Hepatocyte (in vitro differentiated cells): ENCODE data around the gene PDSS2. TPM values are rescaled to one million over a fixed set of nuclear protein-coding genes. Genes with fewer than 3 reads are reported as not detected.

Experiments
- DNase-seq: peaks from one replicate; pipeline ENCODE4 v3.0.0-alpha.2; 2016; ENCODE audit warnings: low spot score
- H2AFZ ChIP-seq: fragments of 200-600 bp; sonication (generic); 2 replicates; pipeline ENCODE4 v1.6.0; 2016; ENCODE audit warnings: antibody characterized with exemption, mild to moderate bottlenecking
- H3K27ac ChIP-seq: fragments of 200-600 bp; sonication (generic); 2 replicates; pipeline ENCODE4 v1.5.1; 2016; ENCODE audit warnings: mild to moderate bottlenecking
- H3K27me3 ChIP-seq: fragments of 200-600 bp; sonication (generic); 2 replicates; pipeline ENCODE4 v1.6.1; 2016
- H3K36me3 ChIP-seq: fragments of 200-600 bp; sonication (generic); replicated peaks from 2 replicates; pipeline ENCODE4 v1.5.1; 2016; ENCODE audit warnings: low read depth; ENCODE audit not compliant: insufficient read depth
- H3K4me1 ChIP-seq: fragments of 200-600 bp; sonication (generic); 2 replicates; pipeline ENCODE4 v1.5.1; 2016; ENCODE audit warnings: mild to moderate bottlenecking, moderate library complexity; ENCODE audit not compliant: insufficient read depth
- H3K4me2 ChIP-seq: fragments of 200-600 bp; sonication (generic); 2 replicates; pipeline ENCODE4 v1.6.0; 2016
- H3K4me3 ChIP-seq: fragments of 200-600 bp; sonication (generic); 2 replicates; pipeline ENCODE4 v1.5.1; 2016; ENCODE audit warnings: mild to moderate bottlenecking
- H3K79me2 ChIP-seq: fragments of 200-600 bp; sonication (generic); 2 replicates; pipeline ENCODE4 v1.6.0; 2017; ENCODE audit warnings: mild to moderate bottlenecking
- H3K9me2 ChIP-seq: fragments of 200-600 bp; sonication (generic); replicated peaks from 2 replicates; pipeline ENCODE4 v1.6.0; 2017; ENCODE audit warnings: mild to moderate bottlenecking; ENCODE audit not compliant: insufficient read depth
- H3K9me3 ChIP-seq: fragments of 200-600 bp; sonication (generic); 2 replicates; pipeline ENCODE4 v1.5.1; 2016; ENCODE audit warnings: low read depth, mild to moderate bottlenecking
- H4K20me1 ChIP-seq: fragments of 200-600 bp; sonication (generic); 2 replicates; pipeline ENCODE4 v1.6.0; 2016; ENCODE audit warnings: mild to moderate bottlenecking; ENCODE audit not compliant: insufficient read depth, poor library complexity, severe bottlenecking
- EZH2 ChIP-seq: fragments of 200-600 bp; sonication (generic); IDR thresholded peaks from 2 replicates; pipeline ENCODE4 v1.6.1; 2016; ENCODE audit warnings: antibody characterized with exemption, mild to moderate bottlenecking, borderline replicate concordance
- EZH2phosphoT487 ChIP-seq: fragments of 200-600 bp; sonication (generic); IDR thresholded peaks from one replicate; pipeline ENCODE4 v1.6.1; 2018; ENCODE audit warnings: antibody characterized with exemption, mild to moderate bottlenecking, low read depth, moderate library complexity; ENCODE audit not compliant: unreplicated experiment, severe bottlenecking
- WGBS: methylation state at CpG from one replicate; pipeline ENCODE4 v1.1.6; 2016; ENCODE audit warnings: low lambda C conversion rate; ENCODE audit errors: missing lambda C conversion rate; 5-methylcytosine and 5-hydroxymethylcytosine counted together
- polyA plus RNA-seq: library from polyadenylated mRNA; unstranded; fragments of >200 nt; fragmentation: Nextera tagmentation; extraction: Ambion mirVana; gene quantifications from 2 replicates; pipeline ENCODE4 v1.2.1, GENCODE V29; 2016
- total RNA-seq: library from RNA; depleted of rRNA; stranded (reverse); fragments of >200 nt; gene quantifications from 2 replicates; pipeline ENCODE4 v1.2.3, GENCODE V29; 2014
- TF ChIP-seq, protein P1 (sequence below): fragments of 200-600 bp; sonication (generic); IDR thresholded peaks from 2 replicates; pipeline ENCODE4 v1.5.1; 2016; ENCODE audit warnings: antibody characterized with exemption, mild to moderate bottlenecking; ENCODE audit not compliant: poor library complexity

PDSS2 gene
- total and polyA plus RNA-seq, 2 experiments from 2014 or later = 15.3 to 18.2 TPM

DNA sequence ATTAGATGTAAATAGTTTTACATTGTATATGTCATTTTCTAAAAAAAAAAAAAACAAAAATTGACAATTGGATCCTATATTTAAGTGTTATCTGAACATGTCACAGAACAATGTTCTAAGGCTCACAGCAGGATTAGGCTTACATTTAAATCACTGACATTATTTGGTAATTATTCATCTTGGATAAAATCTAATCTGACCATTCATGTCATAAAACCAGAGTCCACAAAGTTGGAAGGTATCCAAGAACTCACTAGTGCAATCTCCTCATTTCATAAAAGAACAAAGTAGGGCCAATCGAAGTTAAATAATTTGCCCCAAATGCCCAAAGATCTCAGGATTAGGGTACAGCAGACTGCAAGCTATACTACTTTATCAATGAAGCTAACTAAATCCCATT is 73.0 kb downstream of the PDSS2 start:
- H2AFZ ChIP-seq = no peak overlapping the region
- no peak overlapping the region for H3K4me2 ChIP-seq
- H3K36me3 ChIP-seq = no peaks in the 10 kb centered on the region
- TF ChIP-seq, protein P1, sequence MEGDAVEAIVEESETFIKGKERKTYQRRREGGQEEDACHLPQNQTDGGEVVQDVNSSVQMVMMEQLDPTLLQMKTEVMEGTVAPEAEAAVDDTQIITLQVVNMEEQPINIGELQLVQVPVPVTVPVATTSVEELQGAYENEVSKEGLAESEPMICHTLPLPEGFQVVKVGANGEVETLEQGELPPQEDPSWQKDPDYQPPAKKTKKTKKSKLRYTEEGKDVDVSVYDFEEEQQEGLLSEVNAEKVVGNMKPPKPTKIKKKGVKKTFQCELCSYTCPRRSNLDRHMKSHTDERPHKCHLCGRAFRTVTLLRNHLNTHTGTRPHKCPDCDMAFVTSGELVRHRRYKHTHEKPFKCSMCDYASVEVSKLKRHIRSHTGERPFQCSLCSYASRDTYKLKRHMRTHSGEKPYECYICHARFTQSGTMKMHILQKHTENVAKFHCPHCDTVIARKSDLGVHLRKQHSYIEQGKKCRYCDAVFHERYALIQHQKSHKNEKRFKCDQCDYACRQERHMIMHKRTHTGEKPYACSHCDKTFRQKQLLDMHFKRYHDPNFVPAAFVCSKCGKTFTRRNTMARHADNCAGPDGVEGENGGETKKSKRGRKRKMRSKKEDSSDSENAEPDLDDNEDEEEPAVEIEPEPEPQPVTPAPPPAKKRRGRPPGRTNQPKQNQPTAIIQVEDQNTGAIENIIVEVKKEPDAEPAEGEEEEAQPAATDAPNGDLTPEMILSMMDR = no peak
- TF ChIP-seq EZH2phosphoT487 (no peak), EZH2 (no peak)
- no peak overlapping the region for H3K27ac ChIP-seq
- DNase-seq = no peak
- no peaks in the 10 kb centered on the region for H3K27me3 ChIP-seq
- no peak overlapping the region for H3K4me3 ChIP-seq
- peaks cover 7% of the 10 kb centered on the region for H3K79me2 ChIP-seq
- no peaks in the 10 kb centered on the region for H3K9me2 ChIP-seq
- H4K20me1 ChIP-seq = no peaks in the 10 kb centered on the region
- no peaks in the 10 kb centered on the region for H3K9me3 ChIP-seq
- no peaks in the 10 kb centered on the region for H3K4me1 ChIP-seq
- WGBS = 71% methylated on average over 1 of the region's 1 CpG

DNA sequence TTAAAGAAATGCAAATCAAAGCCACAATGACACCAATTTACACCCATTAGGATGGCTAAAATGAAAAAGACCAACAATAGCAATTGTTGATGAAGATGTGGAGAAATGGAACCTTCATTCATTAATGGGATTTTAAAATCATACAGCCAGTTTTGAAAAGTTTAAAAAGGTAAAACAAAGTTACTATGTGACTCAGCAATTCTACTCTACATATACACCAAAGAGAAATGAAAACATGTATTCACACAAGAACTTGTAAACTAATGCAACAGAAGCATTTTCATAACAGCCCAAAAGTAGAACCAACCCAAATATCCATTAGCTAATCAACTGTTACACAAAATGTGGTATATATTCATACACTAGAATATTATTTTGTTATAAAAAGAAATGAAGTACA is 75.7 kb downstream of the PDSS2 start:
- no peaks in the 10 kb centered on the region for H4K20me1 ChIP-seq
- no peaks in the 10 kb centered on the region for H3K9me3 ChIP-seq
- no peak overlapping the region for H3K4me2 ChIP-seq
- TF ChIP-seq EZH2phosphoT487 (no peak), EZH2 (no peak)
- TF ChIP-seq, protein P1 = no peak
- DNase-seq = no peak
- H3K27me3 ChIP-seq = no peaks in the 10 kb centered on the region
- H3K79me2 ChIP-seq = peaks cover 7% of the 10 kb centered on the region
- no peaks in the 10 kb centered on the region for H3K36me3 ChIP-seq
- H3K27ac ChIP-seq = no peak overlapping the region
- H3K4me3 ChIP-seq = no peak overlapping the region
- H3K4me1 ChIP-seq = no peaks in the 10 kb centered on the region
- H3K9me2 ChIP-seq = no peaks in the 10 kb centered on the region
- H2AFZ ChIP-seq = no peak overlapping the region

DNA sequence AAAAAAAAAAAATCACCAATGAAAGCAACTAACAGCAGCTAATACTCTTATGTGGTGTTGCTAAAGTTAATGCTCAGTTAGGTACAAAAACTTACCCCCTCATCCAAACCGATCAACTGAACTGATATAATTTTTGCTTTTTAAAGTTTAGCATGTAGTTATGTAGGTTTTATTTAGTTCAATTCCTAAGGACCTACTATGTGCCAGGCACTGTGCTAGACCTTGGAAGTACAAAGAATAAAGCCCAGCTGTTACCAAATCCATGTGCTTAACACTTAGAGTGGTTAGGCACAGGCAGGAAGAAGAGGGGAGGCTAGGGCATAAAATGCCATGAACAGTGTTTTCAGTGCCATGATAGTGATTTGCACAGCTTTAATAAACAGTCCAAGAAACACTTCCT is 85.1 kb downstream of the PDSS2 start:
- no peaks in the 10 kb centered on the region for H3K9me2 ChIP-seq
- no peak for DNase-seq
- no peak overlapping the region for H3K4me2 ChIP-seq
- no peak overlapping the region for H2AFZ ChIP-seq
- H3K79me2 ChIP-seq = peaks cover 14% of the 10 kb centered on the region
- TF ChIP-seq, protein P1 = no peak
- no peak for TF ChIP-seq EZH2
- no peak for TF ChIP-seq EZH2phosphoT487
- 93% methylated on average over 1 of the region's 1 CpG for WGBS
- no peak overlapping the region for H3K4me3 ChIP-seq
- H3K27me3 ChIP-seq = no peaks in the 10 kb centered on the region
- H3K9me3 ChIP-seq = no peaks in the 10 kb centered on the region
- no peak overlapping the region for H3K27ac ChIP-seq
- H4K20me1 ChIP-seq = no peaks in the 10 kb centered on the region
- no peaks in the 10 kb centered on the region for H3K4me1 ChIP-seq
- H3K36me3 ChIP-seq = no peaks in the 10 kb centered on the region

DNA sequence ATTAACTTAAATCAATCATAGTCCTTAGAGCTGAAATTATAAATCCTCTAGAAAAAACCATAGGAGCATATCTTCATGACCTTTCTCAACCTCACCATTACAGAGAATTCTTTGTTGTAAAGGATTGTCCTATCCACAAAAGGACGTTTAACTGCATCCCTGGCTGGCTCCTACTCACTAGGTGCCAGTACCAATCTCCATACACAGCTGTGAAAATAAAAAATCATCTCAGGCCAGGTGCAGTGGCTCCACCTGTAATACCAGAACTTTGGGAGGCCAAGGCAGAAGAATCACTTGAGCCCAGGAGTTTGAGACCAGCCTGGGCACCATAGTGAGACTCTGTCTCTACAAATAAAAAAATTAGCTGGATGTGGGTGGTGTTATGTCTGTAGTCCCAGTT is 89.9 kb downstream of the PDSS2 start:
- Histone ChIP-seq H3K4me2 (no peak overlapping the region), H3K27ac (no peak overlapping the region), H3K4me3 (no peak overlapping the region), H3K79me2 (peaks cover 11% of the 10 kb centered on the region), H3K9me2 (no peaks in the 10 kb centered on the region), H3K9me3 (no peaks in the 10 kb centered on the region), H3K27me3 (no peaks in the 10 kb centered on the region), H4K20me1 (no peaks in the 10 kb centered on the region), H3K36me3 (no peaks in the 10 kb centered on the region), H3K4me1 (no peaks in the 10 kb centered on the region), H2AFZ (no peak overlapping the region)
- 63% methylated on average over 1 of the region's 1 CpG for WGBS
- DNase-seq = no peak
- TF ChIP-seq EZH2phosphoT487 (no peak), EZH2 (no peak)
- TF ChIP-seq, protein P1 = no peak
